SIG-M5 treated with dmso at 0.1 percent for 504 hours (cell line): ENCODE data around the gene ACAD10.
A peak's percentile ranks its signal among the peaks of the same experiment; 100 is the strongest.
"Not testable (repeated sequence)": the region's sequence is repeated elsewhere in the genome, so short reads cannot be mapped to it uniquely, and the experiment has no call there.

Experiments
- DNase-seq: peaks from one replicate; lab custom pipeline; 2025; ENCODE audit not compliant: unreplicated experiment; lab: John Stamatoyannopoulos, UW

Gene ACAD10

GRCh38 chr12:111686574-111687105 lies 787 bp downstream of the ACAD10 start:
- DNase-seq = no peak

GRCh38 chr12:111687255-111687654 lies 1.4 kb downstream of the ACAD10 start:
- DNase-seq = peak; percentile 22

DNA sequence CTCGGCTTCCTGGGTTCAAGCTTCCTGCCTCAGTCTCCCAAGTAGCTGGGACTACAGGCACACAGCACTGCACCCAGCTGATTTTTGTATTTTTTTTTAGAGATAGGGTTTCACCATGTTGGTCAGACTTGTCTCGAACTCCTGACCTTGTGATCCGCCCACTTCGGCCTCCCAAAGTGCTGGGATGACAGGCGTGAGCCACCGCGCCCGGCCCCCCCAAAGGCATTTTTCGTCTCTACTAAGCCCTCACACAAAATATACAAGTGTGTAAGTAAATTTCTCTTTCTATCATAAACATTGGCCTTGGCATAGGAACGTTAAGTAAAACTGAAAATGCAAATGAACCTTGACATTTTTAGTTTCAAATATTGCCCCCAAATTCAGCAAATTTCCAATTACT lies 2.1 kb downstream of the ACAD10 start:
- DNase-seq = no peak

DNA sequence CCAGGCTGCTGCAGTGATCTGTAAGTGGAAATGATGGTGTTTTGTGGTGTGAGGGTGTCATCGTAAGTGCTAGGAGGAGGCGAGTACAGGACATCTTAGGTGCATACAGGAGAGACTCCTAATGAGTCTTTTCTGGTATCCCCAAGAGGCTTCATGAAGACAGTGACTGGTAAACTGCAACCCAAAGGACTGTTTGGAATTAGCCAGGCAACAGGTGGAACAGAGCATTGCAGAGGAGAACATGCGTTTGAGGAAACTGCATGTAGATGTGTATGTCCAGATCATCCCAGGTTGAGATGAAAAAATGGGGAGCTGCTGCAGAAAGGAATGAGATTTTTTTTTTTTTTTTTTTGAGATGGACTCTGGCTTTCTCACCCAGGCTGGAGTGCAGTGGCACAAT lies 5.4 kb downstream of the ACAD10 start:
- DNase-seq = no peak

GRCh38 chr12:111692575-111693210 lies 6.8 kb downstream of the ACAD10 start:
- peak; percentile 8 for DNase-seq

DNA sequence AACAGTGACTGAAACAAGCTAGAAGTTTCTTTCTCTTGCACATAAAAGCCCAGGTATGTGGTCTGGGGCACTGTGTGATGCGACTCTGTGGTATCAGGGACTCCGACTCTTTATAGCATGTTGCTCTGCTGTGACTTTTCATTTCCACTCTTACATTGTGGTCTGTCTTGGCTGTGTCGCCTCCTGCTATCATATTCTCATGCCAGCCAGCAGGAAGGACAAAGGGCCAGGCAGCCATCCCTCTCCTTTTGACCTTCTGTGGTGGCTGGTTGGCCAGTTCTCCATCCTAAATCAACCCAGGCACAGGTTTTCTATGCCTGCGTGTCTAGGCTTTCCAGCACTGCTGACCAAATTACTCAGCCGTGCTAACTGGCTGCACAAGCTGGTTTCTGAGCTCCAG lies 8.0 kb downstream of the ACAD10 start:
- DNase-seq = no peak

- DNase-seq = no peak
Observed at GRCh38 chr12:111699962-111700361, 14.1 kb downstream of the ACAD10 start.

DNA sequence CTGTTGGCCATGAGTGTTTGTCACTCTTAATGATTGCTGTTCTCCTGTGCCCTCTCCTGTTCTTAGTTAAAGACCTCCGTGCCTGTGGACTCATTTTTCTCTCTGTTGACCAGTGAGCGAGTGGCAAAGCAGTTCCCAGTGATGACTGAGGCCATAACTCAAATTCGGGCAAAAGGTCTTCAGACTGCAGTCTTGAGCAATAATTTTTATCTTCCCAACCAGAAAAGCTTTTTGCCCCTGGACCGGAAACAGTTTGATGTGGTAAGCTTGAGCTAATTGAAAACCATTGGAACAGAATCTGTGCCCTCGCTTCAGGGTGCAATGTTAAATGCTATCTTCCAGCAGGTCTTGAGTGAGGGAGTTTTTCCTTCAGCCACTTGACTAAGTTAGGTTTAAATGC lies 19.8 kb downstream of the ACAD10 start:
- DNase-seq = no peak

GRCh38 chr12:111706145-111706544 lies 20.3 kb downstream of the ACAD10 start:
- DNase-seq = no peak

- no peak for DNase-seq
Observed at GRCh38 chr12:111715279-111715678, 29.4 kb downstream of the ACAD10 start.

- not testable (repeated sequence) for DNase-seq
Observed at GRCh38 chr12:111719316-111719715, 33.5 kb downstream of the ACAD10 start.

GRCh38 chr12:111720457-111720856 lies 34.6 kb downstream of the ACAD10 start:
- no peak for DNase-seq

GRCh38 chr12:111723646-111724360 lies 38.0 kb downstream of the ACAD10 start:
- DNase-seq = not testable (repeated sequence)

DNA sequence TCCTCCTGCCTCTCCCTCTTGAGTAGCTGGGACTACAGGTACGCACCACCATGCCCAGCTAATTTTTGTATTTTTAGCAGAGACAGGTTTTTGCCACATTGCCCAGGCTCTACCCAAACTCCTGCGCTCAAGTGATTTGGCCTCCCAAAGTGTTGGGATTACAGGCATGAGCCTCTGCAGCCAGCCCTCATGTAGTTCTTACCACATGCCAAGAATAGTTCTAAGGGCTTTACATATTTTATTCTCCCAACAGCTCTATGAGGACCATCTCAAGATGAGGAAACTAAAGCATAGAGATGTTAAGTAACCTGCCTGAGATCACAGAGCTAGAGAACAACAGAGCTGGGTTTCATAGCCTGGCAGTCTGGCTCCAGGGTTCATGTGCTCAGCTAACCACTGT lies 42.9 kb downstream of the ACAD10 start:
- no peak for DNase-seq

DNA sequence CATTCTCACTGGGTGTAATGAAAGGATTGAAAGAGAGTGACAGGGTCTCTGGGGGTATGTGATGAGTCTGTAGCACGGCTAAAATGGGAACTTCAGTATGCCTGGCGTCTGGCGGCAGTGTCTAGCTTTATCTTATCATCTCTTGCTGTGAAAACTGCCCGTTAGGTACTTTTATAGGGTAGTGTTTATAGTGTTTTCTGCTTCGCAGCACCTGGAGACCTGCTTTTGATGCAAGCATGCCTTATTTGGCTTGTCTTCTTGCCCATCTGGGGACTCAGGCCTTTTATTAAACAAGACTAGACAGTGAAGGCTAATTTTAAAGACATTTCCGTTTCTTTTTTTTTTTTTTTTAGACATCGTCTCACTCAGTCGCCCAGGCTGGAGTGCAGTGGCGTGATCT lies 44.6 kb downstream of the ACAD10 start:
- no peak for DNase-seq

DNA sequence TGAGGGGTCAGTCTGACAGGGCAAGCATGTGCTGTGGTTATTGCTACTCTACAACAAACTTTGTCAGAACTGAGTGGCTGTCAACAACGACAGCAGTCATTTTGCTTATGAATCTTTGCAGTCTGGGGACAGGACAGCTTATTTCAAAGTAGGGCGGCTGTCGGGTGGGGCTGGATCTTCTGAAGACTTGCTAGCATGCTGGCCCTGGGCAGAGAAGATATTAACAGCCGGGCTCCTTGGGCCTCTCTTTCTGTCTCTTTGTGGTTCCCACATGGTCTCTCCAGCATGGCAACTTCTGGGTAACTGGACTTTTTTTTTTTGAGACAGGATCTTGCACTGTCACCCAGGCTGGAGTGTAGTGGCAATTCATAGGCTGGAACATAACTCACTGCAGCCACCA lies 46.9 kb downstream of the ACAD10 start:
- no peak for DNase-seq

- no peak for DNase-seq
Observed at GRCh38 chr12:111733340-111733915, 47.6 kb downstream of the ACAD10 start.

GRCh38 chr12:111739524-111739923 lies 53.7 kb downstream of the ACAD10 start:
- not testable (repeated sequence) for DNase-seq

- no peak for DNase-seq
Observed at GRCh38 chr12:111741235-111741812, 55.5 kb downstream of the ACAD10 start.

DNA sequence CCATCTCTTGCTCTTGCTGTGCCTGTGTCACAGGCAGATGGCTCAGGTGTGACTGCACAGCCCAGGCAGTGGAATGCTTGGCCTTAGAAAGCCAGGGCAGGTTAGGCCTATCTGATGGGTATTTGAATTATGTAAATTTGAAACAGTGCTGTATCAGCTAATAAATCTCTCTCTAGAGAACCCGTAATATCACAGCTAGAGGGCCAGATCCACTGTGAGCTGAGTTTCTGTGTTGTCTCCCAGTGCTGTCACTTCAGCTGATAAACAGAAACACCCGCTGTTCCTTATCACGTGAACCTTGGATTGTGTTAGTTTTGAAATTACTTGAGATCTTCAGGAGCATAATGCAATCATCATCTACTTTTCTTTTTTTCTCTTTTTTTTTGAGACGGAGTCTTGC lies 59.4 kb downstream of the ACAD10 start:
- DNase-seq = no peak

DNA sequence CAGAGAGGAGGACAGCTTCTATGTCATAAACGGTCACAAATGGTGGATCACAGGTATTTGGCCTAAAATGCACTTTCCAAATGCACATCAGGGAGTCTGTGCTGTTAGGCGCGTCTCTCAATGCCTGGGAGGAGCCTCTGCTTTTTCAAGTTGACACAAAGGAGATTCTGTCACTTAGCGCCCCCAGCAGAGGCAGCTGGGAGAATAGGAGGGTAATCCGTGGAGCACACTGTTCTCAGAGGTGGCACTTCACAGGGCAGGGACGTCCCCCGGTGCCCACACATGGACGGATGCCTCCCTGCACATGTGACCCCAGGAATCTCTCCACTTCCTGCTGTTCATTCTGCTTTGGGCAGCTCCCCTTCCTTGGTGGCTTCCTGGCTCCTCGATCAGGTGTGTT lies 61.5 kb downstream of the ACAD10 start:
- DNase-seq = no peak

DNA sequence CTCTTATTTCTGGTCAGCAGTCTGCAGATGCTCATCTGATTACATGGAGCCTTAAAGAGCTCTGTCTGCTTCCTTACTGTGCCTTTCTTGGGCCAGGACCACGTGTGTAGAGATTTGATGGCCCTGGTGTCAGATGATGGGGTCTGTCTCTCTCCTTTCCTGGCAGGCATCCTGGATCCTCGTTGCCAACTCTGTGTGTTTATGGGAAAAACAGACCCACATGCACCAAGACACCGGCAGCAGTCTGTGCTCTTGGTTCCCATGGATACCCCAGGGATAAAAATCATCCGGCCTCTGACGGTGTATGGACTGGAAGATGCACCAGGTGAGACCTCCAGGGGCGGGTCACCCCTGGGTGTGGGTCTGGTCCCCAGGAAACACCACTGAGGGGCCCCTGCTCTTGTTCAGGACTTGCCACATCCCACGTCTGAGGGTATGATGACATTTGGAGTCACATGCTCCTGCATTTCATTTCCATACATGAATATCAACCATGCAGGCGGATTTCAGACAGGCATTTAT lies 62.4 kb downstream of the ACAD10 start:
- no peak for DNase-seq
